ENCODE data around the gene RNF39.
"Not testable (repeated sequence)": the region's sequence is repeated elsewhere in the genome, so short reads cannot be mapped to it uniquely, and the experiment has no call there.

RNF39 gene

DNA sequence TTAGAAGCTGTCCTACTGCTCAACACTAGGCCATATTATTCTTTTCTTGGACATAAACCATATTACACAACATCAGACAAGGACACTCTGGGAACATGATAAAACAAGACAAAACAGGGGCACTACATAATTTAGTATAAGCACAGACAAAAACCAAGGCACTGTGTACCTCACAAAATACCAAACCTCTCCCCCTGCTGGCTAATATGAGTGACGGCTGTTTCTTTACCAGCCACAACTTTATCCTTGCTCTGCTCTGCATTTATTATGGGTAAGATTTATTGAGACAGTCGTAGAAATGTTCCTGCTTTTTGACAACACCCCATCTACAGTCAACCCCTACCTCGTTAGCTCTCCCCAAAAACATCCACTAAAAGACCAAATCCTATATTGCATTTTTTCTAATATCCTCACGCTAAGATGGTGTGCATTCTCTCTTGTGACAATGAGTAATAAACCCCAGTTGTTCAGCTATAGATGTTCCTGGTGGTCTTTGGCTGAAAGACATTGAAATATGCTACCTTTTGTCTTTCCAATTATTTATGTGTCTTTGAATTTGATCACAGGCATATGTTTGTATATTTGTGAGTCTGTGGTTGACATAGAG, 38.3 kb downstream of the RNF39 start:
- peak; percentile 85 for TF ChIP-seq CTCF (conservative IDR thresholded peaks at IDR 0.05)
- H3K27ac ChIP-seq, result no peak overlapping the region

DNA sequence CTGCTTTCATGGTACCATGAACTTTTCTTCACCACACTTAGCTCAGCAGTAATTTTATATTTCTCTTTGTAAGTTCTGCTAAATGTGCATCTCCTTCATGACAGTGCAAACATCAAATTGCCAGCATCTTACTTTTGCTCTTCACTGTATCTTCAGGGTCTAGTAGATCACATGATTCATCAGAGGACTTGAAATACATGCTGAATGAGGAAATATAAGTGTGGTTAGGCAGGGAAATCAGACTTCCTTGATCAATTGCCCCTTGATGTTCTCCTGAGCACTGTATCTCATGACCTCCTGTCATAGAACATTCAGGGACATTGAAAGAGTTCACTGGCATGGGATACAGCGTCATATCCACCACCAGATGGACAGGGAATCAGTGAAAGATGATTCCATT, 39.8 kb downstream of the RNF39 start:
- no peak overlapping the region for H3K27ac ChIP-seq
- no peak for TF ChIP-seq CTCF (conservative IDR thresholded peaks at IDR 0.05)

- not testable (repeated sequence) for H3K27ac ChIP-seq
Measured at GRCh38 chr6:30033440-30033839, 42.1 kb downstream of the RNF39 start.

- no peak overlapping the region for H3K27ac ChIP-seq
- no peak for TF ChIP-seq CTCF (conservative IDR thresholded peaks at IDR 0.05)
Measured at GRCh38 chr6:30031381-30031780, 44.2 kb downstream of the RNF39 start.

DNA sequence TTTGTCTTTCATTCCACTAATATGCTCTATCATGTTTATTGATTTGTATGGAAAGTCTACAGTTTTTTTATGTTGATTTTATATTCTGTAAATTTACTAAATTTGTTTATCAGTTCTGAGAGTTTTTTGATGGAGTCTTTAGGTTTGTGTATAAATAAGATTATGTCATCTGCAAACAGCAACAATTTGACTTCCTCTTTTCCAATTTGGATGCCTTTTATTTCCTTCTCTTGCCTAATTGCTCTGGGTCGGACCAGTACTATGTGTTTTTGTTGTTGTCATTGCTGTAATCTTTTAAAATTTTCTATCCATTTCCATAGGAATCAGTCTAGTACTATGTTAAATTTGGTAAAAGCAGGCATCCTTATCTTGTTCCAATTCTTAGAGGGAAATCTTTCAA, 46.0 kb downstream of the RNF39 start:
- no peak for TF ChIP-seq CTCF (conservative IDR thresholded peaks at IDR 0.05)

GRCh38 chr6:30025186-30025585, 50.4 kb downstream of the RNF39 start:
- H3K27ac ChIP-seq, result no peak overlapping the region
- no peak for TF ChIP-seq CTCF (conservative IDR thresholded peaks at IDR 0.05)

More for the DNA sequence above, 46.0 kb downstream of the RNF39 start:
- H3K27ac ChIP-seq, result no peak overlapping the region

DNA sequence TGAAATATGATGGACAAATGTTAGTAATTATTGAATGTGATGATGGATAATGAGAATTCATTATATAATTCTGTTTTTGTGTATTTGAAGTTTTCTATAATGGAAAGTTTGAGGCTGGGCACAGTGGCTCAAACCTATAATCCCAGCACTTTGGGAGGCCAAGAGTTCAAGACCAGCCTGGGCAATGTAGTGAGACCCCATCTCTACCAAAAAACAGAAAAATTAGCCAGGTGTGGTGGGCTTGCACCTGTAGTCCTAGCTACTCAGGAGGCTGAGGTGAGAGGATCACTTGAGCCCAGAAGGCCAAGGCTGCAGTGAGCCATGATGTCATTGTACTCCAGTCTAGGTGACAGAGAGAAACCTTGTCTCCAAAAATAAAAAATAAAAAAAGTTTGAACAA, 52.9 kb downstream of the RNF39 start:
- H3K27ac ChIP-seq, result not testable (repeated sequence)

DNA sequence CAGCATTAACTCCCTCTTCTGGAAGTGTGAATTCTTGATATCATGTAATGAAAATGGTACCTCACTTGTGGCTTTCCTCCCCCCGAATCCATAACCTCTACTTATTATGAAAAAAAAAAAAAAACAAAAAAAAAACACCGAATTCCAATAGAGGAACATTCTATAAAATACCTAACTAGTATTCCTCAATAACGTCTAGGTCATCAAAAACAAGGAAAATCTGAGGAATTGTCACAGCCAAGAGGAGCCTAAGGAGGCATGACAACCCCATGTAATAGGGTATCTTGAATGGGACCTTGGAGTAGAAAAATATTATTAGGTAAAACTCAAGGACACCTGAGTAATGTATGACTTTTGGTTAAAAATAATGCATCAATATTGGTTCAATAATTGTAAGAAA, 53.4 kb downstream of the RNF39 start:
- no peak for TF ChIP-seq CTCF (conservative IDR thresholded peaks at IDR 0.05)
- no peak overlapping the region for H3K27ac ChIP-seq

DNA sequence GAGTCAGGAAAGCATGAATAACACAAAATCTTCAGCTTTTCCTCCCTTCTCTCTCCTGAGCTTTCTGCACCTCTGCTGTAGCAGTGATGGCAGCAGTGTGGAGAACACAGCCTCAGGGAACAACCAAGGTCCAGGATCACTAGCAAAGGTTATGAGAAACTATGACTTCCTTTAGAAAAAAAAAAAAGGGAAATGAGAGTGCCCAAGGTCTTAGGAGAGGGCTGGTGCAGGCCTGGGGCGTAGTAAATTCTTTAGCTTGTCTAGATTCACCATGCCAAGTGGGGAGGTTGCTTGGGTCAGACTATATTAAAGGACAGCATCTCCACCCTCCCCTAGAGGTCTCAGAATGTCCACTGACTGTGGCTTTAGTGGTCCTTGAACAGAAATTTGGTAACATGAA, 54.9 kb downstream of the RNF39 start:
- no peak overlapping the region for H3K27ac ChIP-seq
- TF ChIP-seq CTCF (conservative IDR thresholded peaks at IDR 0.05), result no peak

Data from VCaP (cell line).